NB4 (cell line): Measurements from ENCODE around the gene CACNA1B.
"Not testable (repeated sequence)": the region's sequence is repeated elsewhere in the genome, so short reads cannot be mapped to it uniquely, and the experiment has no call there.

Experiments
- DNase-seq: peaks from one replicate; pipeline ENCODE4 v3.0.0; 2010; ENCODE audit warnings: low read depth
- H3K4me3 ChIP-seq: one replicate; pipeline ENCODE4 v1.5.1; 2011; ENCODE audit warnings: mild to moderate bottlenecking, low read depth, low read length, moderate library complexity
- MYC ChIP-seq: IDR thresholded peaks from 2 replicates; pipeline ENCODE4 v1.6.1; 2011; ENCODE audit warnings: low read depth, low read length
- POLR2A ChIP-seq: IDR thresholded peaks from 2 replicates; pipeline ENCODE4 v1.6.1; 2011; ENCODE audit warnings: mild to moderate bottlenecking; ENCODE audit not compliant: insufficient read length; ENCODE audit errors: extremely low read depth
- TF ChIP-seq, protein P1 (sequence below): IDR thresholded peaks from one replicate; pipeline ENCODE4 v1.5.1; 2012; ENCODE audit warnings: low read depth, low read length
- TF ChIP-seq, protein P2 (sequence below): IDR thresholded peaks from 2 replicates; pipeline ENCODE4 v1.6.1; 2011; ENCODE audit warnings: low read depth, low read length

Gene CACNA1B

DNA sequence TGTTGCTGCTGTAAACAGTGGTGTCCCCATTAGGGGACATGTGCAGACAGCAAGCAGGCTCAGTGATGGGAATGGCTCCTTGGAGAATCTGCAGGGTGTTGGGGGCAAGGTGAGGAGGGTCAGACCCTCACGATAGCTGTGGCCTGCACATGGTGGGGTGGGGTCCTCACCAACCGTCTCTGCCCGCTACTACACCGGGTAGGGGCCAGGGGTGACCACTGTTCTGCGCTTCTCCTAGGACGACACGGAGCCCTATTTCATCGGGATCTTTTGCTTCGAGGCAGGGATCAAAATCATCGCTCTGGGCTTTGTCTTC, 4.9 kb downstream of the CACNA1B start:
- H3K4me3 ChIP-seq = no peak overlapping the region
- no peak for DNase-seq
- TF ChIP-seq, protein P1, sequence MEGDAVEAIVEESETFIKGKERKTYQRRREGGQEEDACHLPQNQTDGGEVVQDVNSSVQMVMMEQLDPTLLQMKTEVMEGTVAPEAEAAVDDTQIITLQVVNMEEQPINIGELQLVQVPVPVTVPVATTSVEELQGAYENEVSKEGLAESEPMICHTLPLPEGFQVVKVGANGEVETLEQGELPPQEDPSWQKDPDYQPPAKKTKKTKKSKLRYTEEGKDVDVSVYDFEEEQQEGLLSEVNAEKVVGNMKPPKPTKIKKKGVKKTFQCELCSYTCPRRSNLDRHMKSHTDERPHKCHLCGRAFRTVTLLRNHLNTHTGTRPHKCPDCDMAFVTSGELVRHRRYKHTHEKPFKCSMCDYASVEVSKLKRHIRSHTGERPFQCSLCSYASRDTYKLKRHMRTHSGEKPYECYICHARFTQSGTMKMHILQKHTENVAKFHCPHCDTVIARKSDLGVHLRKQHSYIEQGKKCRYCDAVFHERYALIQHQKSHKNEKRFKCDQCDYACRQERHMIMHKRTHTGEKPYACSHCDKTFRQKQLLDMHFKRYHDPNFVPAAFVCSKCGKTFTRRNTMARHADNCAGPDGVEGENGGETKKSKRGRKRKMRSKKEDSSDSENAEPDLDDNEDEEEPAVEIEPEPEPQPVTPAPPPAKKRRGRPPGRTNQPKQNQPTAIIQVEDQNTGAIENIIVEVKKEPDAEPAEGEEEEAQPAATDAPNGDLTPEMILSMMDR = no peak
- TF ChIP-seq POLR2A (no peak), MYC (no peak)
- TF ChIP-seq, protein P2, sequence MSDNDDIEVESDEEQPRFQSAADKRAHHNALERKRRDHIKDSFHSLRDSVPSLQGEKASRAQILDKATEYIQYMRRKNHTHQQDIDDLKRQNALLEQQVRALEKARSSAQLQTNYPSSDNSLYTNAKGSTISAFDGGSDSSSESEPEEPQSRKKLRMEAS = no peak

DNA sequence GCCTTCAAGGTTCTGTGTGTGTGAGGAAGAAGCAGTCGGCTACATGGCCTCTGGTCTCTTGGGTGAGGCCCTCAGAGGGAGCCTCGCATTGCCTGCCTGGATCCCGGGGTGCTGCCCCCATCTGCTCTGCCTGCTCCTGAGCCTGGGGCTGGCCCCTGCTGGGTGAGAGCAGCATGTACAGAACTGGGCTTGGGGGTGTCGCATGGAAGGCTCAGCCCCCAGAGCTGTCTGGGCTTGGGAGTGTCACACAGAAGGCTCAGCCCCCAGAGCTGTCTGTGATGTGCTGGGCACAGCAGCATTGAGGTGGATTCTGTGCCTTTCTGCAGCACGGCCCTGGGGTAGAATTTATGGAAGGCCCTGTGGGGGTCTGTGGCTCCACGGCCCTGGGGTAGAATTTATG, 6.4 kb downstream of the CACNA1B start:
- not testable (repeated sequence) for DNase-seq, H3K4me3 ChIP-seq

DNA sequence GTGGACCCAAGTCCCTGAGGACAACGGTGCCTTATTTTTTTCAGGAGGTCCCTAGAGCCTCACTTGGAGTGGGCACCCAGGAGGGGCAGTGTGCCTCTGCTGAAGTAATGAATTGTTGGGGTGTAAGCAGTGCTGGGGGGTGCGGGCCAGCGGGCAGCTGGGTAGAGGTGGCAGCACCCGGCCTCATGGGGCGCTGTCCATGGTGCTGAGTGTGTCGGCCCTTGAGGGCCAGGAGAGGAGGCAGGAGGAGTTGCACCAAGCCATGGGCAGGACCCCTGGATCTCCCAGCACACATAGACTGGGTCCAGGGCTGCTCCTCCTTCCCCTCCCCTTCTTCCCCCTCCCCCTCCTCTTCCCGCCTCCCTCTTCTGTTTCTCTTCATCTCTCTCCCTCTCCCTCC, 7.0 kb downstream of the CACNA1B start:
- not testable (repeated sequence) for DNase-seq, H3K4me3 ChIP-seq

DNA sequence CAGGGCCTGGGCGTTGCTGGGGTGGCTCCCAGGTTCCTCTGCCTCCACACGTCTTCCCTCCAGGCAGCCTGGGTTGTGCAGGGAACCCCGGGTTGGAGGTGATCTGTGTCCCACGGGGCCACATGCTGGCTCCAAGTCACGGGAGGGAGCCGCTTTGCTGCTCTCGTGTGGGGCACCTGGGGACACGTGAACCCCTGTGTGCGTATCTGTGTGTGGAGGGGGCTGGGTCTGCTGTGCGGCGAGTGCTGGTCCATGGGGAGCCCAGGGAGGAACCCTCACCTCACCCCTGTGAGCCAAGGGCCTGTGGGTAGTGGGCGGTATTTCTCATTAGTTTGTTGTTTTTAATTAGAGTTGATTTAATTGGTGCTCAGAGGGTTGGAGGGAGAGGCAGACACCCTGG, 7.5 kb downstream of the CACNA1B start:
- not testable (repeated sequence) for DNase-seq, H3K4me3 ChIP-seq

DNA sequence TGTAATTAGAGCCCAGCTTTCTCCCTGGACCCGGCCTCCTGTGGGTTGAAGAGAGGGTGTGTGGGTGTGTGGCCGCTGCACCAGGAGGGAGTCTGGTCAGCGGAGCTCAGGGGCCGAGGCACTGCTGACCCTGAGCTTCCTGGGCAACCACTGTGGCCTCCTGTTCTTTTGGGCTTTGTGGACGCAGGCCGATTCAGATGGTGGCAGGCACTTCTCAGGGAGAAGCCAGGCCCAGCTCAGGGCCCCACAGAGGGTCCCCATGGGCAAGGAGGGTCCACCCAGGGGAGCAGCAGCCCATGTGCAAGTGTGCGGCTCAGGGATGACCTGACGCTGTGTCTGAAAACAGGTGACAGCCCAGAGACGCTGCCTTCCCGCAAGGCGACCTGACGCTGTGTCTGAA, 11.0 kb downstream of the CACNA1B start:
- H3K4me3 ChIP-seq, DNase-seq: not testable (repeated sequence)

DNA sequence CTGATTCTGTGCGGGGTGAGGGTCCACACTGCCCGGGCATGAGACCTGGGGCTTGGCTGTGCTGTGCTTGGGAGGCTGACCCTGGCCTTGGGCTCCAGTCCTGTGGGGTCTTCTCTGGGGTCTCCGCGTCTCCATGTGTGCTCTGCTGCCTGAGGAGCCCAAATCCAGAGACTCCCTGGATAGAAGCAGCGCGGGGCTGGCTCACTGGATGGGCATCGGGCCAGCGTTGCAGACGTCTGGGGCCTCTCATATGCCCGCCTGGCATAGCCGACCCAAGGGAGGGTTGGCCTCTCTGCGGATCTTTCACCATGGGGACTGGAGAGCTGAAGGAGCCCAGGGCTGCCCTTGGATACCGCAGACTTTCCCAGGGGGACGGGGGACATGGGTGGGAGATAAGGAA, 12.4 kb downstream of the CACNA1B start:
- not testable (repeated sequence) for DNase-seq, H3K4me3 ChIP-seq

DNA sequence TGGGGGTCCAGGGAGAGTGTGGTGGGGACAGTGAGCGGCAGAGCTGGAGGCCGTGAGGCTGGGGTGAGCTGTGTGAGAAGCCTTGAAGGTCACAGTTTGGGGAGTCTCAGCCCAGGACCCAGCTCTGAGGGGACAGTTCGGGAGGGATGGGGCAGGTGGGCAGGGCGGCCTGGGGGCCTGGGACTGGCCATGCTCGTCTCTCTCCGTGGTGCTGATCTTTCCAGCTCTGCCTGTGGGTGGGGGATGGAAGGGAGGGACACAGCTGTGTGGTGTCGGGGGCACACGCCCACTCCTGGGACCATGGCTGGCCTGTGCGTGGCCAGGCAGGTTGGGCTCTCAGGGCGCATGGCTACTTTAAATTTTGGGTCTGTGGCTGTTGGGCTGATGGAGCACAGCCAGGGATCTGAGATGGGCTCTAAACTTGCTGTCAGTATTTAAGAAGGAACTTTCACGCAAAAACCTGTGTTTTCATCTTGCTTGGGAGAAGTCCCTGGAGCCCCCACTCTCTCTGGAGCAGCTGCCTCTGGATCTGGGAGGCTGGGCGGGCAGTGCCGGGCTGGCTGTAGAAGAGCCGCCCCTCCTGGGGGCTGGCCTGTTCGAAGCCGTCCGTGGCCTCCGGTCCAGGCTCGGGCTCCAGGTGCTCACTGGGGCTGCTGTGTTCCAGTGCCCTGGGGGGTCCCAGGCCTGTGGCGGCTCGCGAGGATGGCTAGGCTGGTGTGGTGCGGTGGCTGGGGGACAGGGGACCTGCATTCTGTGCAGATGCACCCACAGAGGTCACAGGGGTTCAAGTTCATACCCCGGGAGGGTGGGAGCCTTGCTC, 13.4 kb downstream of the CACNA1B start:
- not testable (repeated sequence) for DNase-seq

DNA sequence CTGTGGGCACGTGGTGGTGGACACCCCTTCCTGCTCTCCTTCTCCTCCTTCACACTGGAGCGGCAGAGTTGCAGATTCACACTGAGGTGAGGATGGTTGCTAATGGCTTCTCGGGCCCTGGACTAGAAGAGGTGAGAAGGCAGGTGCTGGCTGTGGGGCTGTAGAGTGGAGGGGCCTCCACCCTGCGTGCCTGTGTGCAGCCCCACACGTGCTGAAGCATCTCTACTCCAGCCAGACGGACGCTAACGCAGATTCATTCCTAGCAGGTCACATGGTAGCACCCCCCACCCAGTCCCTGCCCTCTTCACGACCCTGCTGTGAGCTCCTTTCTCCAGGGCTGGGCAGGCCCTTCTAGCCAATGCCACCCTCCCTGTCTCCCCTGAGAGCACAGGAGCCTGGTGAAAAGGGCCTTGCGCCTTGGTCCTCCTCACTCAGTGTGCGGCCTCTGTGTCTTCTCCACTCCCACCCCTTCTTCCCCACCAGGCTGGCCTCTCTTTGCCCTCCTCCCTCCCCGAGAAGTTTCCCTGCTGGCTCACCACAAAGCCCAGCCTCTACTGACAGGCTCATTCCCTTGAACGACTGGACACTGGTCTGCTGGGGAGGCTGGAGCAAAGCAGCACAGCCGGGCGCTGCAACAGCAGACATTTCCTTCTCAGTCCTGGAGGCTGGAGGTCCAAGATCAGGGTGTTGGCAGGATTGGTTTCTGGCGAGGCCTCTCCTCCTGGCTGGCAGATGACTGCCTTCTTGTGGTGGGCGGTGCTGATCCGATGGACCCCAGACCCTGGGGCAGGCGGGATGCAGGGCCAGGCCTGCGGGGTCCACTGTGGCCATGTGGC, 14.2 kb downstream of the CACNA1B start:
- TF ChIP-seq, protein P2 = no peak
- TF ChIP-seq, protein P1 = no peak
- TF ChIP-seq MYC = no peak
- TF ChIP-seq POLR2A = no peak
- no peak for DNase-seq
- H3K4me3 ChIP-seq = no peak overlapping the region

More for the DNA sequence above, 13.4 kb downstream of the CACNA1B start:
- H3K4me3 ChIP-seq = not testable (repeated sequence)

DNA sequence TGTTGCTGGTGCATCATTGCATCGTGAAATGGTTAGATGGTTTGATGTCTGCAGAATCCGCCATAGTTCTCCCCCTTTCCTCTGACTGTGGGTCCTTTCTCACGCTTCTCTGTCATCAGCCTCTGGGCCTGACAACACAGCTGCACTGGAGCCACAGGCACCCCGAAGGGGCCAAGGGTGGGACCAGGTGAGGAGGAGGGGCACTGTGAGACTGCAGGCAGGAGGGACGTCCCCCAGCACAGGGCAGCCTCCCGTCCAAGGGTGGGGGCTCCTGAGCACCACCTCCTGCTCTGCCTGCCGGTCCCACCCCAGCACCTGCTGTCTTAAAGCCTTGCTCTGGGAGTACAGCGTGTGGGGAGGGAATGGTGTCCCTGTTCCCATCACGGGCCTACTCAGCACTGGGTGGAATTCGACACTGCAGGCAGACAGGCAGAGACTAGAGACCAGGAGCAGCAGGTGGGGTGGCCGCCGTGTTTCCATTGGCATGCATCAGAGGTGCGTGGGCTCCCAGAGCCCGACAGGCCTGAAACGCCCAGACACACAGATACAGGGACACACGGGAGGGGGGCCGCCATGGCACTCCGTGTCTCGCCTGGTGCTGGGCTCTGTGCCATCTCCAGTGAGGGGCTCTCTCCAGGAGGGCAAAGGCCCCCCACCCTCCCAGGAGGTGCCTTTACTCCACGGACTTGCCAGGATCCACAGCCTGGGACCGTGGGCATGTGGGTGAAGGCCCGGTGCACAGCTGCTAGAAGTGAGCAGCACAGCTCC, 15.0 kb downstream of the CACNA1B start:
- TF ChIP-seq, protein P2 = no peak
- TF ChIP-seq MYC (no peak), POLR2A (no peak)
- TF ChIP-seq, protein P1 = no peak
- no peak overlapping the region for H3K4me3 ChIP-seq
- no peak for DNase-seq
